ENCODE results near the gene NDUFB6. TPM values are rescaled to one million over a fixed set of nuclear protein-coding genes. Genes with fewer than 3 reads are reported as not detected.
A peak's percentile ranks its signal among the peaks of the same experiment; 100 is the strongest.

NDUFB6 gene
- total and polyA plus RNA-seq, 10 of the 15 experiments (the other 5 are each of a cell fraction or from before 2014, with no cell fraction given): 26.3 to 269 (median 61.4) TPM

- TF ChIP-seq SREBF1 (IDR thresholded peaks at IDR 0.05; ENCODE audit: low read length): no peak
- TF ChIP-seq ZZZ3 (IDR thresholded peaks at IDR 0.05; ENCODE audit: control insufficient read depth, insufficient read length, low read depth): no peak
- TF ChIP-seq CREB1 (IDR thresholded peaks at IDR 0.05; ENCODE audit: low read depth): peak; percentile 50
- TF ChIP-seq ZNF217 (IDR thresholded peaks at IDR 0.05): no peak
- TF ChIP-seq CHD1 (IDR thresholded peaks at IDR 0.05; ENCODE audit: low read depth, low read length): 0 out of 2 replicates have a peak, but pooled peaks have one; percentile 10
- TF ChIP-seq RAD51 (IDR thresholded peaks at IDR 0.05): peak; percentile 90
- TF ChIP-seq SMC3 (IDR thresholded peaks at IDR 0.05; ENCODE audit: borderline replicate concordance, low read length): peak; percentile 82
- no peak for TF ChIP-seq CHD2 (IDR thresholded peaks at IDR 0.05; ENCODE audit: borderline replicate concordance, low read depth, low read length)
- TF ChIP-seq JUND (IDR thresholded peaks at IDR 0.05; ENCODE audit: low read depth, low read length): no peak
- TF ChIP-seq KDM1A (IDR thresholded peaks at IDR 0.05; ENCODE audit: borderline replicate concordance): no peak
- no peak for TF ChIP-seq NBN (IDR thresholded peaks at IDR 0.05)
- no peak for TF ChIP-seq RBBP5 (conservative IDR thresholded peaks at IDR 0.05)
- TF ChIP-seq MYC (IDR thresholded peaks at IDR 0.05; ENCODE audit: insufficient read depth, insufficient read length, insufficient replicate concordance, low read length, severe bottlenecking): no peak
- no peak for TF ChIP-seq WRNIP1 (IDR thresholded peaks at IDR 0.05; ENCODE audit: borderline replicate concordance, low read depth, low read length)
- TF ChIP-seq EGR1 (IDR thresholded peaks at IDR 0.05; ENCODE audit: borderline replicate concordance in 1 of 2, low read depth in 2 of 2, low read length in 2 of 2): no peak
- peak; percentile 74 for TF ChIP-seq RAD21 (IDR thresholded peaks at IDR 0.05; ENCODE audit: insufficient read depth, low read depth, low read length)
- TF ChIP-seq YBX1 (IDR thresholded peaks at IDR 0.05): no peak
- TF ChIP-seq, protein P1, sequence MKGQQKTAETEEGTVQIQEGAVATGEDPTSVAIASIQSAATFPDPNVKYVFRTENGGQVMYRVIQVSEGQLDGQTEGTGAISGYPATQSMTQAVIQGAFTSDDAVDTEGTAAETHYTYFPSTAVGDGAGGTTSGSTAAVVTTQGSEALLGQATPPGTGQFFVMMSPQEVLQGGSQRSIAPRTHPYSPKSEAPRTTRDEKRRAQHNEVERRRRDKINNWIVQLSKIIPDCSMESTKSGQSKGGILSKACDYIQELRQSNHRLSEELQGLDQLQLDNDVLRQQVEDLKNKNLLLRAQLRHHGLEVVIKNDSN (IDR thresholded peaks at IDR 0.05; ENCODE audit: borderline replicate concordance, extremely low read length, insufficient read depth, low read depth, low read length): peak; percentile 74
- no peak for TF ChIP-seq STAT3 (IDR thresholded peaks at IDR 0.05; ENCODE audit: low read depth, low read length)
- TF ChIP-seq CBX3 (IDR thresholded peaks at IDR 0.05; ENCODE audit: borderline replicate concordance, low read depth): no peak
- no peak for TF ChIP-seq HSF1 (IDR thresholded peaks at IDR 0.05; ENCODE audit: low read depth, low read length)
- TF ChIP-seq TBL1XR1 (IDR thresholded peaks at IDR 0.05; ENCODE audit: low read depth, low read length): no peak
- no peak for TF ChIP-seq E2F8 (IDR thresholded peaks at IDR 0.05; ENCODE audit: low read depth, partially characterized antibody)
- no peak for TF ChIP-seq ETV6 (conservative IDR thresholded peaks at IDR 0.05 in 1 of 2, IDR thresholded peaks at IDR 0.05 in 1 of 2; ENCODE audit: borderline replicate concordance in 1 of 2, low read depth in 1 of 2)
Observed at GRCh38 chr9:32571969-32572899, 725 bp downstream of the NDUFB6 start (continued).

Data from GM12878 (cell line).